SK-N-MC (cell line): Measurements from ENCODE around the gene LSAMP.

Source experiments
- DNase-seq: peaks from one replicate; pipeline ENCODE4 v3.0.0-alpha.2; 2011; ENCODE audit warnings: low read depth, low spot score
- H3K27ac ChIP-seq: fragments of 200-600 bp; sonication (generic); 2 replicates; pipeline ENCODE4 v1.5.1; 2016; ENCODE audit warnings: mixed run types
- H3K36me3 ChIP-seq: fragments of 200-600 bp; sonication (generic); 2 replicates; pipeline ENCODE4 v1.6.1; 2017; ENCODE audit warnings: antibody characterized with exemption, low read length, mixed read lengths; ENCODE audit not compliant: insufficient read depth
- H3K4me3 ChIP-seq: fragments of 200-600 bp; sonication (generic); 2 replicates; pipeline ENCODE4 v1.5.1; 2016
- H3K9ac ChIP-seq: fragments of 200-600 bp; sonication (generic); 2 replicates; pipeline ENCODE4 v1.8.0; 2017; ENCODE audit warnings: mixed run types, mixed read lengths; ENCODE audit not compliant: insufficient read length
- H3K9me3 ChIP-seq: fragments of 200-600 bp; sonication (generic); 2 replicates; pipeline ENCODE4 v1.6.1; 2017; ENCODE audit warnings: low read depth, mild to moderate bottlenecking, antibody characterized with exemption, low read length, moderate library complexity, mixed read lengths
- EZH2 ChIP-seq: fragments of 200-600 bp; sonication (generic); IDR thresholded peaks from one replicate; pipeline ENCODE4 v1.6.1; 2017; ENCODE audit warnings: antibody characterized with exemption
- FOXP2 ChIP-seq: optimal IDR thresholded peaks from 2 replicates; pipeline ENCODE3; 2011; ENCODE audit warnings: mild to moderate bottlenecking, moderate library complexity; ENCODE audit not compliant: insufficient read depth; ENCODE audit errors: extremely low read length, control extremely low read depth
- POLR2AphosphoS5 ChIP-seq: IDR thresholded peaks from 2 replicates; pipeline ENCODE4 v1.6.1; 2012; ENCODE audit warnings: mild to moderate bottlenecking, low read depth, low read length, borderline replicate concordance

The LSAMP gene

GRCh38 chr3:116188231-116188785 lies 257.0 kb downstream of the LSAMP start:
- peak overlapping the region; percentile 93 for H3K27ac ChIP-seq
- TF ChIP-seq FOXP2 (peak; percentile 20), POLR2AphosphoS5 (peak; percentile 37; the same call in 1 of the 2 replicates), EZH2 (no peak)
- no peak overlapping the region for H3K9ac ChIP-seq
- no peaks in the 10 kb centered on the region for H3K9me3 ChIP-seq
- peak overlapping the region; percentile 50 for H3K4me3 ChIP-seq
- H3K36me3 ChIP-seq = peaks cover 4% of the 10 kb centered on the region; the same call in 1 of the 2 replicates
- no peak for DNase-seq

GRCh38 chr3:116186049-116186448 lies 259.2 kb downstream of the LSAMP start:
- no peaks in the 10 kb centered on the region for H3K9me3 ChIP-seq
- peaks cover 4% of the 10 kb centered on the region; the same call in 1 of the 2 replicates for H3K36me3 ChIP-seq
- DNase-seq = no peak
- no peak for TF ChIP-seq EZH2
- no peak for TF ChIP-seq FOXP2
- no peak for TF ChIP-seq POLR2AphosphoS5
- peak overlapping the region; percentile 93 for H3K27ac ChIP-seq
- H3K9ac ChIP-seq = no peak overlapping the region
- H3K4me3 ChIP-seq = peak overlapping the region; percentile 55; the same call in 1 of the 2 replicates

DNA sequence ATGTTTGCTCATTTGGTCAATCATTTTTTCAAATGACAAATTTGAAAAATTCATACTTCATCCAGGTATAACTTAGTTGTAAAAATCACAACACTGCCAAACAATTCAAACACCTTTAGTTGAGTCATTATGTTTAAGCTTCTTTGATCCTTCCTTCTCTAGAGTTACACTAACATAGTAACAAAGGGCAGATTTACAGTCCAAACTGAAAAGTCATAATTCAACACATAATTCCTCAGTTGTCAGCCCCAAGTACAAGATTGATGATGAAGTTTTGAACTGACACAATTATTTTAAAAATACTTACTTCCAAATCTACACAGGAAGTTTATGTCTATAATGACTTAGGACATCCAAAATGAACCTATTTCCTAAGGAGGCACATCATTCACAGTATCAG lies 264.1 kb downstream of the LSAMP start:
- TF ChIP-seq POLR2AphosphoS5 (no peak), FOXP2 (no peak), EZH2 (no peak)
- H3K4me3 ChIP-seq = no peak overlapping the region
- no peaks in the 10 kb centered on the region for H3K9me3 ChIP-seq
- H3K36me3 ChIP-seq = peaks cover 4% of the 10 kb centered on the region; the same call in 1 of the 2 replicates
- no peak for DNase-seq
- H3K9ac ChIP-seq = no peak overlapping the region
- H3K27ac ChIP-seq = peak overlapping the region; percentile 98

DNA sequence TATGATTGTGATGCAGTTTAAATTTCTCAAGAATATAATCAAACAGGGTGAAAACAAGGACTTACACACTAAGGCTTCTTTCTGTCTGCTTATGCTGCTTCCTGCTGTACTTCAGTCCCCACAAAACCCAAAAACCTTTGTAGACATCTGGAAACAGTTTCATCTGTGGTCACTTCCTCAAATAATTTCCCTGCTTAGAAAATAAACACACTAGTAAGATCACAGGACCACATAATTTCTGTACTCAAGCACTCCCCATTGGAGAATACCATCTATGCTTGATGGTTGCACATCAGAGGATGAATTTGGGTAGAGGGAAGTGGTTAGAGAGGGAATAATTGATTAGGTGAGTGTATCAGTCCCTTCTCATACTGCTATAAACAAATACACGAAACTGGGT lies 266.2 kb downstream of the LSAMP start:
- H3K36me3 ChIP-seq = peaks cover under 1% of the 10 kb centered on the region; the same call in 1 of the 2 replicates
- peak; percentile 78 for DNase-seq
- no peak overlapping the region for H3K9ac ChIP-seq
- H3K9me3 ChIP-seq = no peaks in the 10 kb centered on the region
- TF ChIP-seq EZH2 = no peak
- peak; percentile 14; the same call in 1 of the 2 replicates for TF ChIP-seq POLR2AphosphoS5
- peak overlapping the region; percentile 47; the same call in 1 of the 2 replicates for H3K4me3 ChIP-seq
- peak overlapping the region; percentile 98 for H3K27ac ChIP-seq

GRCh38 chr3:116176974-116177555 lies 268.2 kb downstream of the LSAMP start:
- no peaks in the 10 kb centered on the region for H3K9me3 ChIP-seq
- no peak for TF ChIP-seq FOXP2
- peak; percentile 52; the same call in 1 of the 2 replicates for TF ChIP-seq POLR2AphosphoS5
- H3K9ac ChIP-seq = peak overlapping the region; percentile 2
- peak overlapping the region; percentile 63 for H3K4me3 ChIP-seq
- H3K27ac ChIP-seq = peak overlapping the region; percentile 98
- no peaks in the 10 kb centered on the region for H3K36me3 ChIP-seq
- DNase-seq = peak; percentile 91

DNA sequence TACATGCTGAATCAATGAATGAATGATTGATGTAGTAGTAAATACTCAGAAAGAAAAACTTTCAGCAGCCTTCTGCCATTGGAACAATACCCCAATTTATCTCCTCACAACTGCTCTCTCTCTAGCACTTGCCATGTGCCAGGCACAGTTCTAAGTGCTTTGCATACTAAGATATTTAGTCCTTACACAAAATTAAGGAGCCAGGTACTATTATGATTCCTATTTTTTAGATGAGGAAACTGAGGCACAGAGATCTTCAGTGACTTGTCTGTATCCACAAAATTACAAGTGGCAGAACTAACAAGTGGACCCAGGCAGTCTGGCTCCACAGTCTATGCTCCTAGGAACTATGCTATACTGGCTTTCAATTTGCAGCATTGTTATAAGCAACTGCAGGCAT lies 279.2 kb downstream of the LSAMP start:
- Histone ChIP-seq H3K27ac (peak overlapping the region; percentile 74), H3K4me3 (0 out of 2 replicates have a peak overlapping the region, but pooled peaks have one; percentile 15), H3K9ac (no peak overlapping the region), H3K9me3 (no peaks in the 10 kb centered on the region), H3K36me3 (peaks cover 3% of the 10 kb centered on the region; the same call in 1 of the 2 replicates)
- DNase-seq = no peak
- TF ChIP-seq POLR2AphosphoS5 (no peak), EZH2 (no peak), FOXP2 (no peak)

GRCh38 chr3:116165641-116166040 lies 279.6 kb downstream of the LSAMP start:
- TF ChIP-seq POLR2AphosphoS5 (no peak), EZH2 (no peak), FOXP2 (no peak)
- H3K9me3 ChIP-seq = no peaks in the 10 kb centered on the region
- no peak for DNase-seq
- H3K9ac ChIP-seq = no peak overlapping the region
- H3K36me3 ChIP-seq = peaks cover 3% of the 10 kb centered on the region; the same call in 1 of the 2 replicates
- H3K4me3 ChIP-seq = 0 out of 2 replicates have a peak overlapping the region, but pooled peaks have one; percentile 15
- peak overlapping the region; percentile 74 for H3K27ac ChIP-seq

GRCh38 chr3:116165135-116165534 lies 280.2 kb downstream of the LSAMP start:
- TF ChIP-seq EZH2 (no peak), POLR2AphosphoS5 (no peak), FOXP2 (no peak)
- Histone ChIP-seq H3K36me3 (peaks cover 3% of the 10 kb centered on the region; the same call in 1 of the 2 replicates), H3K27ac (peak overlapping the region; percentile 74), H3K4me3 (no peak overlapping the region), H3K9me3 (no peaks in the 10 kb centered on the region), H3K9ac (peak overlapping the region; percentile 40)
- no peak for DNase-seq
